Ammon's horn (tissue), 1 donor: ENCODE data around the gene TSR2.

Source experiments
- DNase-seq: peaks from one replicate; pipeline ENCODE4 v3.0.0-alpha.2; 2016; ENCODE audit warnings: low spot score

Gene TSR2, protein sequence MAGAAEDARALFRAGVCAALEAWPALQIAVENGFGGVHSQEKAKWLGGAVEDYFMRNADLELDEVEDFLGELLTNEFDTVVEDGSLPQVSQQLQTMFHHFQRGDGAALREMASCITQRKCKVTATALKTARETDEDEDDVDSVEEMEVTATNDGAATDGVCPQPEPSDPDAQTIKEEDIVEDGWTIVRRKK

DNA sequence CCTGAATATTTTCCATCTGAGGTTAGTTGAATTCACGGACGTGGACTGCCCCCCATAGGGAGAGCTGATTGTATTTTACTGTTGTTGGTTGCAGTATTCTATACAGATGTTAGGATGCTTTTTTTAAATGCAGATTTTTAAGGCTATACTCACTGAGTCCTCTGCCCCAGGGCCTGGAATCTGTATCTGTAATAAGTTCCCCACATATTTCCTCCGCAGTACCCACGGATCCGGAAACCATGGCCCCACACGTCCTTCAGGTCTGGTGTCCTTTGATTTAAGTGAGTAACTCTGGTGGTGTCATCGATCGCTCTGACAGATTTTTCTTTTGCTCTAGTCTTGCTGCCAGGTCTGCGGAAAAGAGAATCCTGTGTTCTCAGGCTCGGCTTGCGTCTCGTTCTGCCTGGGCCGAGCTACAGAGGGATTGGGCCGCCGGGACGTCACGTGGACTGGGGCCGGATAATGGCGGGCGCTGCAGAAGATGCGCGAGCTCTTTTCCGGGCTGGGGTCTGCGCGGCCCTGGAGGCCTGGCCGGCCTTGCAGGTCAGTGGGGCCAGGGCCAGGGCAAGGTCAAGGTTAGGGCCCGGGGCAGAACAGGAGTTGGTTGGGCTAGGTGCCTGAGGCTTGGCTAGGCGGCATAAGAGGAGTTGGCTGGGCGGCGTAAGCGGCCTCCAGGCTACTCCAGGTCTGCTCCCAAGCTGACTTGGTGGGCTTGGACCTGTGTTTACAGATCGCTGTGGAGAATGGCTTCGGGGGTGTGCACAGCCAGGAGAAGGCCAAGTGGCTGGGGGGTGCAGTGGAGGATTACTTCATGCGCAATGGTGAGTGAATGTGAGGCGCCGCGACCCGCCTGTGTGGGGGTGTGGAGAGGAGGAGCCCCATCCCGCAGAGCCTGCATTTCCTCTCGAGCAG lies at the start of gene TSR2:
Gene TSR2, plus strand, starts transcription at position 445 of the 912 bp plus-strand sequence. Its CDS starts 18 bp downstream, at position 463.
- DNase-seq: peak; percentile 89

DNA sequence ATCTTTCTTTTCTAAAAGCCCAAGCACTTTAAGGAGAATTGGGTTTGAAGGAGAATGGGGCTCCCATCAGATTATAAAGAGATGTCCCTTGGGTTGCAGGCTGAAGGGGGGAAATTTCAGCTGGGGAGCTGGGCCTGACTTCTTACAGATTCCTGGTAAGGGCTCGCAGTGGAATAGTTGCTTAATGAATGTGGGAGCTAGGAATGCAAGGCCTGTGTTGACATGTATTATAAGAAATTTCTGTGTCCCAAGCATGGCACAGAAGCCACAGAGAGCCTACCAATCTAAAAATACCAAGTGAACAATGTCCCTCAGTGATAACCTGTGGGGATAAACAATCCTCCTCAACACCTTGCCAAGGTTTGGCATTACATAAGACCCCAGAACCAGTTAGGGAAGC lies 43.1 kb upstream of the TSR2 start:
- DNase-seq: no peak

DNA sequence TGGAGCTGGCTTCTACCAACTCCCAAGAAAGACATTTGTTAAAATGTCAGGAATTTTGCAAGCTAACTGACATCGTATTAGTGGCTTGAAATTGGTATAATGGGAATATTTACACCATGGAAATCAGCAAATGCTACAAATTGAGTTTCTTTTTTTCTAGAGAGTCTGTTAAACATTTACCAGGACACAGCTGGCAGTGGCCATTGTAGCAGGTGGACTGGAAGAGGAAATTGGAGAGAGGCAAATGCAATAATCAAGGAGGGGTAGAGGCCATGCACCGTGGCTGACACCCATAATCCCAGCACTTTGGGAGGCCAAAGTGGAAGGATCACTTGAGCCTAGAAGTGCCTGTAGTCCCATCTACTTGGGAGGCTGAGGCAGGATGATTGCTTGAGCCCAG lies 32.9 kb upstream of the TSR2 start:
- no peak for DNase-seq

DNA sequence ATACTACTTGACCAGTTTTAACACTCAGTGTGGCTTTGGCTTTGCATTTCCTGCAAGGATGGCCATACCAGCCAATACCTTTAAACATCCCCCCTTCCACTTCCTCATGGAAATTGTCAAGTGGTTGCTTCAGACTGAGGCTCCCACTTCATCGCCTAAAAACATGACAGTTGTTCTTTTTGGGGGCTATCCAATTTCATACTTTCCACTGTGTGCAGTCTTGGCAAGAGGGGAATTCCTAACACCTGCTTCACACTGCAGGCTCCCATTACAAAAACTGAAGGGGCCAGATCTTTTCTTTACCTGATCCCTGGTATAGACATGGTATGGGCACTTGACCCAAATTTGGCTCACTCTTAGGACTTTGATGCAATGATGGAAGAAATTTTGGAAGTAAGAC lies 28.5 kb upstream of the TSR2 start:
- no peak for DNase-seq

DNA sequence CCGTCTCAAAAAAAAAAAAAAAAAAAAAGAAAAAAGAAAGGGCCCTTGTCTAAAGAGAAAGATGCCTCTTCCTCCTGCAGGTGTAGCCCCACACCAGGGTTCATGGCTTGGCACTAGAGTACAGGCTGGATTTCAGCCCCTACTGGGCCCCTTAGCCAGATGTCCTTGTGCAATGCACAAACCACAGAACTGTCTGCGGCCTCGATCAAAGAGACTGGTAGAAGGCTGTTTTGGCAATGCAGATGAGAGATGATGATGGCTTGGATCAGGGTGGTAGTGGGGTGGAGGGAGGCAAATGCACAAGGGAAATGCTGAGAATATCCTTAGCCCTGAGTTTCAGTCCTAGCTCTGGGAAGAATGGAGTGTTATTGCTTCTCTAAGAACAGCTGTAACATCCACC lies 26.5 kb upstream of the TSR2 start:
- DNase-seq: no peak

DNA sequence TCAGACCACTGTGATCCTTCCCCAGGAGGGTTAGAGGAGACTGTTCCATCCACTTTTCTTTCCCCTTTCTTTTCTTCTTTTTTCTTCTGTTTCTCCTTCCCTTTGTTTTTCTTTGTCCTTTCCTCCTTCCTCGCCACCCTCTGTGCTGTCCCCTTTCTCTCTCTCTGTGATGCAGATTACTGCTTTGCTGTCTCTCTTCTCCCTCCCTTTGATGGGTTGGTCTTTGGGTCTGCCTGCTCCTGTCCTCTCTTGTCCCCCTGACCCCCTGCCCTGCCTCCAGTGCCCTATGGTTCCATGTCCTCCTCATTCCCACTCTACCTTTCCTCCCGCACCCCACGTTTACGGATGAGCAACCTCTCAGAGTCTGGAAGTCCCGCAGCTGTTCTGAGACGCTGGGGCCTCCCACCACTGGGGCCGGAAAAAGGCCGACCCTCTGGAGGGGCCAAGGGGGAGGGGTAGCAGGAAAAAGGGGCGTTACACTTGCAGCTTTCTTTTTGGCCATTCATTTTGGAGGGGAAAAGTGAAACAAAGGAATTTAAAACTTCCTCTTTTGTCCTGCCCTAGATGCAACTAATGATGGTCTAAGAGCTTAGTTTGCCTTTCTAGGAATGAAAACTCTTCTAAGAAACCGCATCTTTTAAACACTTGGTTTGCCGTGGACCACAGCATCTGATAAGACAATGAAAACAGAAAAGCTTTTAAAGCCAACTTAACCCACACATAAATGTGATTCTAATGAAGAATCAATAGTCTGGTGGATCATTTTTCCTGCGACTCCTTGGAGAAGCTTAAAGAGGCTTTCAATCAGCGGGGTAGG lies 24.5 kb upstream of the TSR2 start:
- DNase-seq: no peak

DNA sequence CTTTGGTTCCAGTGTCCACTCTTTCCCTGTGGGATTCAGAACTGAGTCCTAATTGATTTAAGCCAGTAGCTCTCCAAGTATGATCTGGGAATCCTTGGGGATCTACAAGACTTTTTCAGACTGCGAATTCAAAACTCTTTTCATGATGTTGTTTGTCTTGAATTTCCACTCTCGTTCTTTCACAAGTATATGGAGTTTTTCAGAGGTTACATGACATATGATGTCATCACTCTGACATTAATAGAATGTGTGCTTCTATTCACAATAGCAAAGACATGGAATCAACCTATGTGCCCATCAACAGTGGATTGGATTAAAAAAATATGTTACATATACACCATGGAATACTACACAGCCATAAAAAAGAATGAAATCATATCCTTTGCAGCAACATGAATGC lies 23.2 kb upstream of the TSR2 start:
- DNase-seq: no peak

DNA sequence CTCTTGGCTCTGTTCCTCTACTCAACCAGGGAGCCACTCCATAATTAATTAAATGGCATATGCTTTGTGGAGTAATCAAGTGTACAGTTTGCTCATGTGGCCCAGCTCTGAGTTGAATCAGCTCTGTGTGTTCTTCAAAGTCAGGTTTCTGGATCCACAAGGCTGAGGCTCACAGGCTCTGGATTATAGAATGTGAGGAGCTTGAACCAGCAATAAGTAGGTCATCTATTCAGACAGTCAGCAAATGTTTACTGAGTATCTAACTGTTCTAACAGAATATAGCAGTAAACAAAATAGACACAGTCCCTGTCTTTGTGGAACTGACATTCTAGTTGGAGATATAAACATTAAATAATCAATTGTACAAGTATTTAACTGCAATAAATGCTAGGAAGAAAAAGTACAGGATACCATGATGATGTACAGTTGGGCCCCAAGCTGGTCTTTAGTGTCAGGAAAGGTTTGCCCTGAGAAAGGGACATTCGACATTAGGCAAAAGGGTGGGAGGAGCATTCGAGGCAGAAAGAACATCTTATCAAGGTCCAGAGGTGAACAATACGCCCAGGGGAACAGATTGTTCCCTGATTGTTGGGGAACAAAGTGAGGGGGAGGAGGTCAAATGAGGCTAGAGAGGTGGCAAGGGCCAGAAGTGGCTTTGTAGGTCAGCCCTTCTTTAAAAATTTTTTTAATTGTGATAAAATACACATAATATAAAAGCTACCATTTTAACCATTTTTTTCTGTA lies 20.5 kb upstream of the TSR2 start:
- peak; percentile 1 for DNase-seq

DNA sequence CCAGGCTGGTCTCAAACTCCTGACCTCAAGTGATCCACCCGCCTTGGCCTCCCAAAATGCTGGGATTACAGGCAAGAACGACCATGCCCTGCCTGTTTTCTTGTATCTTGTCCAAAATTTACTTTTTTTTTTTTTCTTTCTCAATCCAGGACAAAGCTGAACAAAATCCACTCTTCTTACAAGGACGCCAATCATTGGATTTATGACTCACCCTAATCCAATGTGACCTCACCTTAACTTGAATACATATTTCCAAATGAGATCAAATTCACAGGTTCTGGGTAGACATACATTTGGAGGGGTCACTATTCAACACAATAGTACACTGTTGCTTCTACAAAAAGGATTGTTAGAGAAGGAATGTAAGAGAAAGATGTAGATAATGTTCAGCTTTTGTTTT lies 18.0 kb upstream of the TSR2 start:
- DNase-seq: no peak

DNA sequence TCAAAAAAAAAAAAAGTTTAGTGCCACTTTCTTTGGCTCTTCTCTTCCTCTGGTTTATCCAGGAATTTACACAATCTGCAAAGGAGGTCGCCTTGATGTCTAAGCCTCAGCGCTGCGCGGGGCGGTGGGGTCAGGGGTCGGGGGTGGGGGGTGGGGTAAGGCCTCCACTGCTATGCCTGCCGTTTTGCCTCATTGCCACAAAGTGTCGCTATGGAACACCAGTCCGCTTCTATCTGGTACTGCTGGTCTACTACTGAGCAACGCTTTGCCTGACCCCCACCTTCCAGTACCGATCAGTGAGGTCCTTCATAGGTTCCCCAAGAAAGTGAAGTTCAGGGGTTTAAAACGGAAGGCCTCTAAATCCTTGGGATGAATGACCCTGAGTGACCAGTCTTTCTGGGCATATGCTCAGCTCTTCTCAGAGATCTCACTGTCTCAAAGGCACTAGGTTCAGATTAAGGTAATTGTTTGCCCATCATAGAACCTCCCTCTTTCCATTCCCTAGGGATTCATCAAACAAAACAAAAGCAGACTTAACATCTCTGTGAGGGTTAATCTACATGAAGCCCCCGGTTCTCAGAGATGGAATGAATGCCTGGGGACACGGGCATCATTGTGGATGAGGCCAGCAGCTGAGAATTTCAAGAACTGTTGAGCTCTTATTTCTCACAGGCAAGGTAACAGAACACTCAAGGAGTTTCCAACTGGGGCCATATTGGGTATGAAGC lies 16.9 kb upstream of the TSR2 start:
- no peak for DNase-seq

DNA sequence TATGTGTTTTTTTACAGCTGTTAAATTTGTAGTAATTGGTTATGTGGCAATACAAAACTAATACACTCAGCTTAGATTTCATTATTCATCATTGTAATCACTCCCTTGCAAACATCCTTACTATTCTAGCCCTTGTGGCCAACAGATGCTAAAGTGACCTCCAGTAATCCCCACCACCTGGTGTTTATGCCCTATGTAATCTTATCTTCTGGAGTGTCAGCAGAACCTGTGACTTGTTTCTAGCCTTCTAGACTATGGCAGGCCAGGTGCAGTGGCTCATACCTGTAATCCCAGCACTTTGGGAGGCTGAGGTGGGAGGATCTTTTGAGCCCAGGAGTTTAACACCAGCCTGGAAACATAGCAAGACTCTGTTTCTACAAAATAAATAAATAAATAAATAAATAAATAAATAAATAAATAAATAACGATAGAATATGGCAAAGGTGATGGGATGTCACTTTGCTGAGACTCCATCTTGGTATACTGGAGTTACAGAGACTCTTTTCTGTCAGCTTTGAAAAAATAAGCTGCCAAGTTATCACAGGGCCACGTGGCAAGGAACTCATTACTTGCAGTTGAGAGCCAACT lies 12.3 kb upstream of the TSR2 start:
- DNase-seq: no peak

DNA sequence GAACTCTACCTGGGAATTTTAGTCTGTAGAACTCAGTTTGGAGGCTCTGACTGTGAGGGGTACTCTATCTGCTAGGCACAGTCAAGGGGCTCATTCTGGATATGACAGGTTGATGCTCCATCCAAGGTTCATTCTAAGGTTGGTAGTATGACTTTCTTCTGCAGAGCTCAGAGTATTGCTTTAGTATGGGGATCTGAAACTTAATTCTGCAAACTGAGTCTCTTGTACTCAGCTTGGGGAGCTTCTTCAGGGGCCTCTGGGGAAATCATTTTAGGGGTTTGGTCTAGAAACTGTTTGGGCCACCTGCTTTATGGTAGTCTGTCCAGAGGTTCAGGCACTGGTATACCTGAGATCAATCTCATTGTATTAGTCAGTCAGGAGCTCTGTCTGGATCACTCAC lies 9.7 kb upstream of the TSR2 start:
- DNase-seq: no peak

DNA sequence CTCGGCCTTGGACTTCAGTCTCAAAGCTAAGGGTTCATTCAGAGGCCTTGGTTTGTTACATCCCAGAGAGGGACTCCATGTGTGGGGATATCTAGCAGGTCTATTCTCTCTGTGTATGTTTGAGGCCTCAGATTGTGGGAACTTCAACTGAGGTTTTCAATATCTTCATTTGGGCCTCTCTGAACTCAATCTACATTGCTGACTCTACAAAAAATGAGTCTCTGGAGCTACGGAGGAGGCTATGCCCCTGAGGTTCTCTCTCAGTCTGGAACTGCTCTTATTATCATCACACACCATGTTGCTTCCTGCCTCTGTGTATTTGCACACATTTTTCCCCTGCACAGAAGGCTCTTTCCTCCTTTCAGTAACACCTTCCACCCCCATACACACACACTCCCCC lies 5.1 kb upstream of the TSR2 start:
- DNase-seq: no peak

DNA sequence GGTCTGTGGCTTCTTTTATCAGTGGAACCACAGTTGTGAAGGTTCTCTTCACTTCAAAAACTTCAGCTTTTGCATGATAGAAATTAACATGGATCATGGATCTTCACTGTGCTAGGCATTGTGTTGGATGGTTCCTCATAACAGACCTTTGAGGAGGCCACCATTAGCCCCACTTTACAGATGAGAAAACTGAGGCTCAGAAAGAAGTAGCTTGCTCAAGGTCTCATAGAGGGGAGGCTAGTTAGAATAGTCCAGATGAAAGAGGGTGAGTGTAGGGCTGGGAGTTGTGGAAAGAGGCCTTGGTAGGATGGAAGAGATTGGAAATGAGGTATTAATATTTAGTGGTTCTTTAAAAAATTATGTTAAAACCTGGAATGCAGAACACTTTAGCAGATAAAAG lies 2.6 kb downstream of the TSR2 start:
- DNase-seq: no peak

DNA sequence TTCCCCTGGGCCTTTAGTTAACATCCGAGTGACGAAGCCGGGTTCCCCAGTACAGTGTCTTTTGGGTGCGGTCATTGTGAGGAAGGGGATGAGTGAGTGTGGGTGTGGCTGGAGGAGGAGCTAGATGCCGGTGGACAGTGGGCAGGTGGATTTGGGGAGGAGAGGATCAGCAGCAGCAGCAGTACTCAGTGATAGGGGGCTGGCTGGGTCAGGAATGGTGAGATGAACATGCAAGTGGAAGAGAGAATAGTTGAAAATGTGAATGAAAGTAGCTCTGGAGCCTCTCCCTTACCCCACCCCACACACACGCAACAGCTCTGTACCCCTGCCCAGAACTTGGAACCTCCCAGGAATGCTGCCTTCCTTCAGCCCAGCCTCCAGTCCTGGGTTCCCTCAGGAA lies 4.5 kb downstream of the TSR2 start:
- no peak for DNase-seq

DNA sequence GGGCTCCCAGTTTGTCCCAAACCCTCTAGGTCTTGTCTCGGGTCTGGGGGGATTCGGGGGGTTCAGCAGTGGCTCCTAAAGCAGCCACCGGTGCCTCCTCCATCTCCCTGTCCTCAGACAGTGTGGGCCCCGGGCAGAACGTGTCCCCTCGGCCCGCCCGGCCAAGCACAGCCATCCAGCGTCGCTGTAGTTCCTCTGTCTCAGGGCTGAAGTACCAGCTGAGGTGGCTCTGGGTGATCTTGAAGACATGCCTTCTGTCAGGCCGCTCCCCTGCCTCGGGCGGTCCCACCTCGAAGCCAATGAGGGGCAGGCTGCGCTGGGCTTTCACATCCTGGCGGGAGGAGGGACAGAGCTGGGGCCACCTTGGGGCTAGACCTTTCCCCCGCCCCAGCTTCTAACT lies 5.9 kb downstream of the TSR2 start:
- DNase-seq: no peak

DNA sequence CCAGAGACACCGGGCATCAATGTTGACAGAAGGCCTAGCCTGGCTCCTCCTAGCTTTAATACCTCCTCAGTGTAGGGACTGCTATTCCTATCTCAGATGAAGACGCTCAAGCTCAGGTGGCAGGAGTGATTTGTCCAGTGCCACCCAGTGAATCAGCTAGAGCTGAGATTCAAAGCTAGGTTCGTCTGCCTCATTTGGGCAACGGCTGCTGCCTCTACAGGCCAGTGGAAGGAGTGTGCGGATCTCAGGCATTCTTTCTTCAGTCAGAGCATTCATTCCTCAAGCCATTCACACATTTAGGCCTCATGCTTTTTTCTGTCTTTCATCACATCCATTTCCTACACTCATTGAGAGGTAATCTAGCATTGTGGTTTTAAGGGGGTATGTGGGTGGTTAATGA lies 7.3 kb downstream of the TSR2 start:
- peak; percentile 3 for DNase-seq

DNA sequence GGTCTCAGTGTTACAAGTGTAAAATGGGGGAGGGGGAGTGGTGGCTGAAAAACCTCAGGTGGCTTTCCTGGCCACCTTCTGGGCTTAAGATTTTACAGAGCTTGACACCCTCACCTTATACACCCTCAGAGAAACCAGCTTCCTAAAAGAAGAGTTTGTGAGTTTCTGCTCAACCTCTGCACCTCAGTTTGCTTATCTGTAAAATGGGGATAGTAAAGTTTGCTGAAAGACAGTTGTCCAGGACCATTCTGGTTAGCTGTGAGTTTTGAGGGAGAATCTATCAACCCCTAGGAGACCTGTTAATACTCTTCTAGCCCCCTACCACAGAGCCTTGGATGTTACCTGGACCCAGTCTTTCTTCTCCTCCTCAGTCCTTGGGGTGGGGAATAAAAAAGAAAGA lies 9.7 kb downstream of the TSR2 start:
- no peak for DNase-seq

DNA sequence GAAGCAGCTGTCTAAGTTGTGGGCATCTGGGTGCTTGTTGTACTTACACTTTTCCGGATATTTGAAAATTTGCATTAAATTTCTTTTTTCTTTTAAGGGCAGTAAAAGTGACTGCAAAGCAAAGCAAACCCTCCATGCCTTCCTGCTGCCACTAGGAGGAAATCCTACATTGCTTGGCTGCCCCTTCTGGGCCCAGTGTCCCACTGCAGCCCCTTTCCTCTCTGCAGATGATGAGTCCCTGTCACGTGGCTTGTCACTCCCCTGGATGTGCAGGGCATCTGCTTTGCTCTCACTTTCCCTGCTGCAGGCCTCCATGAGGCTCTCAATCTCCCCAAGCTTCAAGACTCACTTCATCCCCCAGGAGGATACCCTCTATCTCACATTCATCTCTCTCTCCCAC lies 12.7 kb downstream of the TSR2 start:
- no peak for DNase-seq

DNA sequence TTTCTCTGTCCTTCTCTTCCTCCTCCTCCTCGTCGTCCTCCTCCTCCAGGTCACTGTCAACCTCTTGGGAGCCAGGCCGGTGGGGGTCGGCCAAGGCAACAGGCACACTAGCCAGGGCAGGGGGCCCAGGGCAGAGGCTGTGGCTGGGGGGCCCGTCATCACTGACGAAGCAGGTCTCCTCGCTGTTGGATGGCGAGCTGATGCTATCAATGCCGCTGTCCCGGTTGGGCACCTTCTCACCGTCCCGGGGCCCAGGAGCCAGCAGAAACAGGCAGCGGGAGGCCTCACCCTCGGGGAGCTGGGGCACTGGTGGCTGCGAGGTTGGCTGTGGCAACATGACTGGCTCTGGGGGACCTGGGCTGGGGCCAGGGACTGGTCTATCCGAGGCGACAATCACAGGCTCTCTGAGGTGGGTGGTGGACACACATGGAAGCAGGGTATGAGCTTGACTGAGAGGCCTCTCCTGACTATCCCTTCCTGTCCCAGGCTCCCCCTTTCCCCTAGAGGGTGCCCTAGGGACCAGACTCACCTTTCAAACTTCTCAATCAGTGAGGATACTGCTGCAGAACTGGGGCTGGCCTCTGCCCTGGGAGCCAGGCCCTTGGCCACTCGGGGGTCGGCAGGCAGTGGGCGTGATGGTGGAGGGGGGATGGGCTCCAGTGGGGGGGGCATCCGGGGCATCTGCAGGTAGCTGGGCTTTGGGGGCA lies 30.0 kb downstream of the TSR2 start:
- no peak for DNase-seq
